K562 (cell line): ENCODE data around the gene NUBPL. TPM values are rescaled to one million over a fixed set of nuclear protein-coding genes. Genes with fewer than 3 reads are reported as not detected.

Source experiments
- ATAC-seq: fragments of 200-7000 bp; cut with Tn5 transposase; 3 replicates; pipeline ENCODE4 v1.9.1; 2020; ENCODE audit warnings: moderate library complexity
- BruUV-seq: library from RNA; stranded (reverse); fragments of 400-500 nt; replicated peaks from 2 replicates; lab custom pipeline; 2021; lab: Mats Ljungman, UMichigan
- CTCF ChIA-PET: fragments of 300-600 bp; formaldehyde crosslinking; extraction: SDS; loops from one replicate; lab custom pipeline; 2021; ENCODE audit warnings: low intra/inter-chr PET ratio; lab: Yijun Ruan, JAX
- POLR2A ChIA-PET: fragments of 300-600, 350-650 bp; sonication (Branson Sonifier 250); formaldehyde crosslinking; extraction: SDS; loops from one replicate; lab custom pipeline; 2021; ENCODE audit warnings: antibody characterized with exemption, inconsistent platforms; lab: Yijun Ruan, JAX
- DNase-seq, 4 experiments: peaks; one replicate each; pipeline versions ENCODE4 v3.0.0 to v3.0.0-alpha.2; 2011 to 2018; ENCODE audit warnings: low spot score in 3 of 4, mixed read lengths in 3 of 4; ENCODE audit errors: extremely low read depth in 1 of 4
- FAIRE-seq: peaks from 2 replicates; lab custom pipeline; 2011; peaks lifted over from hg19 to GRCh38; lab: Jason Lieb, UNC
- H2AFZ ChIP-seq: 2 replicates; pipeline ENCODE4 v1.6.0; 2011; ENCODE audit warnings: low read depth, low read length, control low read depth, inconsistent platforms
- H3K27ac ChIP-seq: fragments of 200-600 bp; 3 replicates; pipeline ENCODE4 v1.8.0; 2011; ENCODE audit warnings: low read depth, mild to moderate bottlenecking, control low read depth, inconsistent platforms, low read length, moderate library complexity, mixed read lengths; ENCODE audit errors: extremely low read depth
- H3K27me3 ChIP-seq, 2 experiments: fragments of 300-600 bp in 1 of 2; 2 replicates in 1 of 2; 3 replicates in 1 of 2; pipeline versions ENCODE4 v1.6.0 to v1.8.0; 2011; ENCODE audit warnings: inconsistent platforms in 2 of 2, low read length in 2 of 2, mild to moderate bottlenecking in 1 of 2, mixed read lengths in 1 of 2, moderate library complexity in 1 of 2; ENCODE audit not compliant: control insufficient read depth in 2 of 2, insufficient read depth in 2 of 2
- H3K36me3 ChIP-seq: fragments of 300-600 bp; 3 replicates; pipeline ENCODE4 v1.8.0; 2011; ENCODE audit warnings: mild to moderate bottlenecking, low read length, inconsistent platforms; ENCODE audit not compliant: control insufficient read depth, insufficient read depth
- H3K4me1 ChIP-seq, 2 experiments: fragments of 200-600 bp in 1 of 2; replicated peaks in 1 of 2; 2 replicates in 1 of 2; 3 replicates in 1 of 2; pipeline versions ENCODE4 v1.5.1 to v1.8.0; 2011; ENCODE audit warnings: inconsistent platforms in 2 of 2, low read length in 2 of 2, mild to moderate bottlenecking in 1 of 2, mixed read lengths in 1 of 2, moderate library complexity in 1 of 2; ENCODE audit not compliant: control insufficient read depth in 2 of 2, insufficient read depth in 2 of 2
- H3K4me2 ChIP-seq: 2 replicates; pipeline ENCODE4 v1.6.1; 2011; ENCODE audit warnings: low read length, control low read depth, inconsistent platforms, mixed read lengths; ENCODE audit not compliant: insufficient read depth
- H3K4me3 ChIP-seq: fragments of 200-600 bp; sonication (generic), shearing (Covaris generic); 2 replicates; pipeline ENCODE4 v1.5.1; 2016; ENCODE audit warnings: control low read depth, inconsistent platforms
- H3K79me2 ChIP-seq: fragments of 200-600 bp; 3 replicates; pipeline ENCODE4 v1.8.0; 2011; ENCODE audit warnings: low read length, inconsistent platforms; ENCODE audit not compliant: control insufficient read depth, insufficient read depth
- H3K9ac ChIP-seq, 2 experiments: 2 replicates each; pipeline versions ENCODE4 v1.6.0 to v1.6.1; 2011; ENCODE audit warnings: low read depth in 2 of 2, low read length in 2 of 2, control low read depth in 1 of 2, inconsistent platforms in 1 of 2, mild to moderate bottlenecking in 1 of 2, mixed read lengths in 1 of 2; ENCODE audit not compliant: insufficient read depth in 1 of 2
- H3K9me1 ChIP-seq: one replicate; pipeline ENCODE4 v1.6.0; 2011; ENCODE audit warnings: inconsistent platforms, mild to moderate bottlenecking, low read length, moderate library complexity; ENCODE audit not compliant: control insufficient read depth, insufficient read depth
- H3K9me3 ChIP-seq: replicated peaks from 2 replicates; pipeline ENCODE4 v1.5.1; 2011; ENCODE audit warnings: low read depth, low read length, inconsistent platforms; ENCODE audit not compliant: control insufficient read depth, insufficient read depth
- H4K20me1 ChIP-seq: replicated peaks from 2 replicates; pipeline ENCODE4 v1.6.1; 2011; ENCODE audit warnings: low read length, inconsistent platforms, mixed read lengths; ENCODE audit not compliant: control insufficient read depth, insufficient read depth
- ARID3A ChIP-seq: IDR thresholded peaks from 2 replicates; pipeline ENCODE4 v1.6.1; 2012; ENCODE audit warnings: low read depth, low read length, improper control_type of control experiment, borderline replicate concordance
- CBX1 ChIP-seq: sonication (generic); IDR thresholded peaks from 2 replicates; pipeline ENCODE4 v1.6.1; 2016; ENCODE audit warnings: antibody characterized with exemption, low read depth, mild to moderate bottlenecking
- GATAD2A ChIP-seq: fragments of 450-650 bp; IDR thresholded peaks from 2 replicates; pipeline ENCODE4 v1.6.1; 2017
- HMG20A ChIP-seq: fragments of 450-650 bp; formaldehyde crosslinking; conservative IDR thresholded peaks from 2 replicates; pipeline ENCODE4 v1.4.0; 2020; ENCODE audit warnings: mild to moderate bottlenecking, mixed read lengths
- HNRNPH1 ChIP-seq: fragments of 200-400 bp; formaldehyde crosslinking; optimal IDR thresholded peaks from 2 replicates; pipeline ENCODE3; 2017; ENCODE audit warnings: low read depth, mild to moderate bottlenecking, low read length, moderate library complexity
- KLF13 ChIP-seq: fragments of 450-650 bp; IDR thresholded peaks from 2 replicates; pipeline ENCODE4 v1.6.1; 2016; ENCODE audit warnings: missing genetic modification characterization, low read depth, mild to moderate bottlenecking, missing compliant biosample characterization, moderate library complexity, borderline replicate concordance
- PTTG1 ChIP-seq: fragments of 450-650 bp; IDR thresholded peaks from 2 replicates; pipeline ENCODE4 v1.6.1; 2016; ENCODE audit warnings: low read depth, mild to moderate bottlenecking, missing genetic modification characterization, missing compliant biosample characterization
- SOX6 ChIP-seq: fragments of 450-650 bp; IDR thresholded peaks from 2 replicates; pipeline ENCODE4 v1.6.1; 2014; ENCODE audit warnings: mild to moderate bottlenecking
- TCF7 ChIP-seq: sonication (generic); IDR thresholded peaks from 2 replicates; pipeline ENCODE4 v1.6.1; 2016; ENCODE audit warnings: antibody characterized with exemption, borderline replicate concordance
- TGIF2 ChIP-seq: sonication (generic); formaldehyde crosslinking; IDR thresholded peaks from 2 replicates; pipeline ENCODE4 v1.8.1; 2022; ENCODE audit warnings: mild to moderate bottlenecking, missing genetic modification reagents, moderate library complexity
- ZC3H8 ChIP-seq: fragments of 450-650 bp; IDR thresholded peaks from 2 replicates; pipeline ENCODE4 v1.6.1; 2017
- ZNF184 ChIP-seq: sonication (generic); formaldehyde crosslinking; IDR thresholded peaks from 2 replicates; pipeline ENCODE4 v1.5.0; 2020; ENCODE audit warnings: missing genetic modification reagents
- ZNF253 ChIP-seq: fragments of 250-450 bp; sonication (Bioruptor Pico); conservative IDR thresholded peaks from 2 replicates; pipeline ENCODE4 v1.6.1; 2021; ENCODE audit warnings: mild to moderate bottlenecking
- ZNF586 ChIP-seq: fragments of 450-650 bp; formaldehyde crosslinking; conservative IDR thresholded peaks from 2 replicates; pipeline ENCODE4 v1.4.0; 2020; ENCODE audit warnings: mild to moderate bottlenecking, moderate library complexity
- ZNF79 ChIP-seq: fragments of 250-450 bp; sonication (Bioruptor Pico); IDR thresholded peaks from 2 replicates; pipeline ENCODE4 v1.4.0; 2020; ENCODE audit warnings: low read depth, mild to moderate bottlenecking, moderate library complexity
- WGBS: fragments of 100-300 bp; shearing (Covaris generic); methylation state at CpG from one replicate; pipeline ENCODE4 v1.1.6; 2016; ENCODE audit warnings: low coverage, mixed read lengths; ENCODE audit not compliant: insufficient coverage; ENCODE audit errors: missing lambda C conversion rate; 5-methylcytosine and 5-hydroxymethylcytosine counted together
- in situ Hi-C: fragments of 300-500 bp; cut with MboI; formaldehyde crosslinking; loops from 4 replicates; pipeline ENCODE4 v1.15.0; 2018; ENCODE audit warnings: inconsistent platforms, mixed read lengths
- intact Hi-C: fragments of 100-400 bp; cut with micrococcal nuclease; formaldehyde crosslinking; loops from 2 replicates; pipeline ENCODE4 v1.14.2; 2022
- polyA plus RNA-seq, 8 experiments: library from polyadenylated mRNA; depleted of rRNA in 4 of 8; stranded (reverse) in 5 of 8; unstranded in 3 of 8; fragments of >200 nt; fragmentation: Nextera tagmentation in 2 of 8; fragmentation: Illumina TruSeq in 1 of 8; extraction: Ambion mirVana in 2 of 8; extraction: Trizol in 1 of 8; gene quantifications; 2 replicates each; pipeline versions ENCODE4 v1.2.1 to v1.2.3, GENCODE V29; 2011 to 2014; ENCODE audit warnings: inconsistent platforms in 1 of 8, missing spikeins in 1 of 8
- total RNA-seq, 7 experiments: library from RNA; depleted of rRNA in 6 of 7; stranded (reverse); fragments of >200 nt in 6 of 7; fragmentation: Illumina TruSeq in 2 of 7; extraction: Trizol in 2 of 7; gene quantifications; 2 replicates each; pipeline versions ENCODE4 v1.2.1 to v1.2.3, GENCODE V29; 2011 to 2021; ENCODE audit warnings: low replicate concordance in 1 of 7
- TF ChIP-seq, protein P1 (sequence below): sonication (generic); formaldehyde crosslinking; IDR thresholded peaks from 2 replicates; pipeline ENCODE4 v1.8.0; 2022; ENCODE audit warnings: missing genetic modification reagents, mild to moderate bottlenecking, borderline replicate concordance
- TF ChIP-seq, protein P2 (sequence below): IDR thresholded peaks from 3 replicates; pipeline ENCODE4 v1.6.1; 2011; ENCODE audit warnings: borderline replicate concordance, mild to moderate bottlenecking, moderate library complexity; ENCODE audit not compliant: insufficient read length; ENCODE audit errors: extremely low read depth

Gene NUBPL
- total and polyA plus RNA-seq, 9 of the 15 experiments (the other 6 are each of a cell fraction or from before 2014, with no cell fraction given), result 3.2 to 8.7 (median 6.1) TPM

DNA sequence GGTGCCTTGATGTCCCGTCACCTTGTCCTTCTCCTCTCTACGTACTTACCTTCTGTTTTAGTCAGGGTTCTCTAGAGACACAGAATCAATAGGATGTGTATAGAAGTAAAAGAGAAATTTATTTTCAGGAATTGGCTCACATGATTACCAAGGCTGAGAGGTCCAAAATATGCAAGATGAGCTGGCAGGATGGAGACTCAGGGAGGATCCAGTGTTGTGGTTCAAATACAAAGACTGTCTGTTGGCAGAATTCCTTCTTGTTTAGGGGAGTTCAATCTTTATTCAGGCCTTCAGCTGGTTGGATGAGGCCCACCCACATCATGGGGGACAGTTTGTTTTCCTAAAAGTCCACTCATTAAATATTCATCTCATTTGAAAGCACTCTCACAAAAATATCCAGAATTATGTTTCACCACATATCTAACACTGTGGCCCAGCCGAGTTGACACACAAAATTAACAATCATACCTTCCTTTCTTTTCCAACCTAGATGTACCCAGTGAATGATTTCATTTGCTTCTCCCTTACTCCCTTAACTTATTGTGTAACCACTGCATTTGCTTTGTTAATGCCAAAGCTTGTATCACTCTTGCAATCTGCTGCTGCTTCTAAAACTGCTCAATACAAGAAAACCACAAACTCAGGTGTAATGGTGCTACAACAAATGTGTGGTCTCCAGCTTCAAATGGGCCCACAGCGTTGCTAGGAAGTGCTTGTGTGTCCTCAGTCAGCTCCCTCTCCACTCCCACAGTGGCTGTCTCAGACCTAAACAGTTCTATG, 320.5 kb downstream of the NUBPL start:
- BruUV-seq, result no TSS peak

More for the DNA sequence above, 320.5 kb downstream of the NUBPL start:
- no peaks in the 10 kb centered on the region; a peak in 1 of 5 replicates for H3K4me1 ChIP-seq
- CTCF ChIA-PET, result no interaction called here
- POLR2A ChIA-PET, result no interaction called here
- WGBS, result 35% methylated on average over 4 of the region's 4 CpGs
- no peaks in the 10 kb centered on the region for H4K20me1 ChIP-seq
- H3K9me1 ChIP-seq, result no peaks in the 10 kb centered on the region
- DNase-seq (no peak), FAIRE-seq (no peak), ATAC-seq (no peak)
- H3K9ac ChIP-seq, result no peak overlapping the region
- intact Hi-C loops (no loop called here), in situ Hi-C loops (no loop called here)
- H3K36me3 ChIP-seq, result no peaks in the 10 kb centered on the region
- no peak overlapping the region for H3K27ac ChIP-seq
- no peaks in the 10 kb centered on the region for H3K27me3 ChIP-seq
- no peak overlapping the region for H3K4me3 ChIP-seq
- no peak overlapping the region for H2AFZ ChIP-seq
- no peak for TF ChIP-seq ARID3A
- TF ChIP-seq HNRNPH1, result no peak
- TF ChIP-seq ZNF79 (CRISPR knock-in tag), result no peak
- no peak for TF ChIP-seq TGIF2 (CRISPR knock-in tag)
- no peak for TF ChIP-seq PTTG1
- TF ChIP-seq, protein P1, sequence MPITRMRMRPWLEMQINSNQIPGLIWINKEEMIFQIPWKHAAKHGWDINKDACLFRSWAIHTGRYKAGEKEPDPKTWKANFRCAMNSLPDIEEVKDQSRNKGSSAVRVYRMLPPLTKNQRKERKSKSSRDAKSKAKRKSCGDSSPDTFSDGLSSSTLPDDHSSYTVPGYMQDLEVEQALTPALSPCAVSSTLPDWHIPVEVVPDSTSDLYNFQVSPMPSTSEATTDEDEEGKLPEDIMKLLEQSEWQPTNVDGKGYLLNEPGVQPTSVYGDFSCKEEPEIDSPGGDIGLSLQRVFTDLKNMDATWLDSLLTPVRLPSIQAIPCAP (CRISPR knock-in tag), result no peak
- TF ChIP-seq ZNF253, result no peak
- TF ChIP-seq, protein P2, sequence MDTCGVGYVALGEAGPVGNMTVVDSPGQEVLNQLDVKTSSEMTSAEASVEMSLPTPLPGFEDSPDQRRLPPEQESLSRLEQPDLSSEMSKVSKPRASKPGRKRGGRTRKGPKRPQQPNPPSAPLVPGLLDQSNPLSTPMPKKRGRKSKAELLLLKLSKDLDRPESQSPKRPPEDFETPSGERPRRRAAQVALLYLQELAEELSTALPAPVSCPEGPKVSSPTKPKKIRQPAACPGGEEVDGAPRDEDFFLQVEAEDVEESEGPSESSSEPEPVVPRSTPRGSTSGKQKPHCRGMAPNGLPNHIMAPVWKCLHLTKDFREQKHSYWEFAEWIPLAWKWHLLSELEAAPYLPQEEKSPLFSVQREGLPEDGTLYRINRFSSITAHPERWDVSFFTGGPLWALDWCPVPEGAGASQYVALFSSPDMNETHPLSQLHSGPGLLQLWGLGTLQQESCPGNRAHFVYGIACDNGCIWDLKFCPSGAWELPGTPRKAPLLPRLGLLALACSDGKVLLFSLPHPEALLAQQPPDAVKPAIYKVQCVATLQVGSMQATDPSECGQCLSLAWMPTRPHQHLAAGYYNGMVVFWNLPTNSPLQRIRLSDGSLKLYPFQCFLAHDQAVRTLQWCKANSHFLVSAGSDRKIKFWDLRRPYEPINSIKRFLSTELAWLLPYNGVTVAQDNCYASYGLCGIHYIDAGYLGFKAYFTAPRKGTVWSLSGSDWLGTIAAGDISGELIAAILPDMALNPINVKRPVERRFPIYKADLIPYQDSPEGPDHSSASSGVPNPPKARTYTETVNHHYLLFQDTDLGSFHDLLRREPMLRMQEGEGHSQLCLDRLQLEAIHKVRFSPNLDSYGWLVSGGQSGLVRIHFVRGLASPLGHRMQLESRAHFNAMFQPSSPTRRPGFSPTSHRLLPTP, result no peak
- TF ChIP-seq GATAD2A, result no peak
- no peak for TF ChIP-seq ZNF184 (CRISPR knock-in tag)
- no peak for TF ChIP-seq KLF13
- TF ChIP-seq CBX1, result no peak
- TF ChIP-seq SOX6, result no peak
- TF ChIP-seq TCF7, result no peak
- TF ChIP-seq HMG20A (CRISPR knock-in tag), result no peak
- TF ChIP-seq ZNF586, result no peak
- no peak for TF ChIP-seq ZC3H8
- H3K79me2 ChIP-seq, result no peaks in the 10 kb centered on the region
- H3K4me2 ChIP-seq, result no peak overlapping the region
- H3K9me3 ChIP-seq, result no peaks in the 10 kb centered on the region
